OCI-LY3 (cell line): ENCODE results near the gene ARPC2.

Source experiments
- EZH2phosphoT487 ChIP-seq: fragments of 200-600 bp; shearing (Covaris generic); IDR thresholded peaks from 2 replicates; pipeline ENCODE4 v1.6.1; 2018; ENCODE audit warnings: antibody characterized with exemption, mixed run types, low read depth
- TF ChIP-seq, protein P1 (sequence below): fragments of 200-600, 300-600 bp; sonication (generic); IDR thresholded peaks from 2 replicates; pipeline ENCODE4 v1.5.1; 2014; ENCODE audit warnings: antibody characterized with exemption, low read length, low read depth

- TF ChIP-seq, protein P1, sequence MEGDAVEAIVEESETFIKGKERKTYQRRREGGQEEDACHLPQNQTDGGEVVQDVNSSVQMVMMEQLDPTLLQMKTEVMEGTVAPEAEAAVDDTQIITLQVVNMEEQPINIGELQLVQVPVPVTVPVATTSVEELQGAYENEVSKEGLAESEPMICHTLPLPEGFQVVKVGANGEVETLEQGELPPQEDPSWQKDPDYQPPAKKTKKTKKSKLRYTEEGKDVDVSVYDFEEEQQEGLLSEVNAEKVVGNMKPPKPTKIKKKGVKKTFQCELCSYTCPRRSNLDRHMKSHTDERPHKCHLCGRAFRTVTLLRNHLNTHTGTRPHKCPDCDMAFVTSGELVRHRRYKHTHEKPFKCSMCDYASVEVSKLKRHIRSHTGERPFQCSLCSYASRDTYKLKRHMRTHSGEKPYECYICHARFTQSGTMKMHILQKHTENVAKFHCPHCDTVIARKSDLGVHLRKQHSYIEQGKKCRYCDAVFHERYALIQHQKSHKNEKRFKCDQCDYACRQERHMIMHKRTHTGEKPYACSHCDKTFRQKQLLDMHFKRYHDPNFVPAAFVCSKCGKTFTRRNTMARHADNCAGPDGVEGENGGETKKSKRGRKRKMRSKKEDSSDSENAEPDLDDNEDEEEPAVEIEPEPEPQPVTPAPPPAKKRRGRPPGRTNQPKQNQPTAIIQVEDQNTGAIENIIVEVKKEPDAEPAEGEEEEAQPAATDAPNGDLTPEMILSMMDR, result no peak
- no peak for TF ChIP-seq EZH2phosphoT487
Observed at GRCh38 chr2:218233543-218233942, 16.6 kb downstream of the ARPC2 start.
